ENCODE measurements around the gene DNAH17.

DNA sequence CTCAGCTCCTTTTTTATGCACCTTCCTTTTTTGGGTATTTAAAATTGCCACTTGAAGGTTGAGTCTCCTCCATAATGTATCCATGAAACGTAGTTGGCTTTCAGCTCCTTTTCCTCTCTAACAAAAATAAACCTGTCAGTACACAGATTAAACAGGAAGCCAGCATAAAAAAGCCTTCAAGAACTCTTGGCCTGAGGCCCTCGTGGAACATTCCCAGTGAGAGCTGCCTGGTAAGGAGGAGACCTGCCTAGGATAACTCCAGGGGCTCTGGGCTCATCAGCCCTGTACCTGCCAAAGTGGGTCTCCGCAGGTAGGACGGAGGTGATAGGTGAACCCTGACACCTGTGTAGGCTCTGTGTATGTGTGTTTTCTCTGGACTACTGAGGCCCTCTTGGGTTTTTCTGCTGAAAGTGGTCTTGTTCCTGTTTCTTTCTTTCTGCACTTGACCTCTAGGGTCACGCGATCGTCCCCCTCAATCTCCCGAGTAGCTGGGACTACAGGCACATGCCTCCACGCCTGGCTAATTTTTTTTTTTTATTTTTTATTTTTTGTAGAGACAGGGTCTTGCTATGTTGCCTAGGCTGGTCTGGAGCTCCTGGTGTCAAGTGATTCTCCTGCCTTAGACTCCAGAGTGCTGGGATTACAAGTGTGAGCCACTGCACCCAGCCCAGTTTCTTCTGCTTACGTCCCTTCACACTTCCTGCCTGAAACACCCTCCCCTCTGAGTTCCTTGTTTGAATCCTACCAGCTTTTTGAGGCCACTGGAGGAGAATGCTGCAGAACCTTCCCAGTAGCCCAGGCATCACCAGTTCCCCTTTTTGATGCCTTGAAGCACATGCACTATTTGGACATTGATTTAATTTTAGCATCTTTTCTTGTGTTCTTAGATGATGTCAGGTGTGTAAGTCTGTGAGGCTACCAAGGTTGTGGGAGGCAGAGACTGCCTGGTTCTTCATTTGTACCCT is 188.9 kb downstream of the DNAH17 start:
- TF ChIP-seq, protein P1, sequence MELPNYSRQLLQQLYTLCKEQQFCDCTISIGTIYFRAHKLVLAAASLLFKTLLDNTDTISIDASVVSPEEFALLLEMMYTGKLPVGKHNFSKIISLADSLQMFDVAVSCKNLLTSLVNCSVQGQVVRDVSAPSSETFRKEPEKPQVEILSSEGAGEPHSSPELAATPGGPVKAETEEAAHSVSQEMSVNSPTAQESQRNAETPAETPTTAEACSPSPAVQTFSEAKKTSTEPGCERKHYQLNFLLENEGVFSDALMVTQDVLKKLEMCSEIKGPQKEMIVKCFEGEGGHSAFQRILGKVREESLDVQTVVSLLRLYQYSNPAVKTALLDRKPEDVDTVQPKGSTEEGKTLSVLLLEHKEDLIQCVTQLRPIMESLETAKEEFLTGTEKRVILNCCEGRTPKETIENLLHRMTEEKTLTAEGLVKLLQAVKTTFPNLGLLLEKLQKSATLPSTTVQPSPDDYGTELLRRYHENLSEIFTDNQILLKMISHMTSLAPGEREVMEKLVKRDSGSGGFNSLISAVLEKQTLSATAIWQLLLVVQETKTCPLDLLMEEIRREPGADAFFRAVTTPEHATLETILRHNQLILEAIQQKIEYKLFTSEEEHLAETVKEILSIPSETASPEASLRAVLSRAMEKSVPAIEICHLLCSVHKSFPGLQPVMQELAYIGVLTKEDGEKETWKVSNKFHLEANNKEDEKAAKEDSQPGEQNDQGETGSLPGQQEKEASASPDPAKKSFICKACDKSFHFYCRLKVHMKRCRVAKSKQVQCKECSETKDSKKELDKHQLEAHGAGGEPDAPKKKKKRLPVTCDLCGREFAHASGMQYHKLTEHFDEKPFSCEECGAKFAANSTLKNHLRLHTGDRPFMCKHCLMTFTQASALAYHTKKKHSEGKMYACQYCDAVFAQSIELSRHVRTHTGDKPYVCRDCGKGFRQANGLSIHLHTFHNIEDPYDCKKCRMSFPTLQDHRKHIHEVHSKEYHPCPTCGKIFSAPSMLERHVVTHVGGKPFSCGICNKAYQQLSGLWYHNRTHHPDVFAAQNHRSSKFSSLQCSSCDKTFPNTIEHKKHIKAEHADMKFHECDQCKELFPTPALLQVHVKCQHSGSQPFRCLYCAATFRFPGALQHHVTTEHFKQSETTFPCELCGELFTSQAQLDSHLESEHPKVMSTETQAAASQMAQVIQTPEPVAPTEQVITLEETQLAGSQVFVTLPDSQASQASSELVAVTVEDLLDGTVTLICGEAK (IDR thresholded peaks at IDR 0.05): no peak
- TF ChIP-seq, protein P1 (CRISPR knock-in tag; IDR thresholded peaks at IDR 0.05): no peak
- no peak for TF ChIP-seq MEIS1 (CRISPR knock-in tag; IDR thresholded peaks at IDR 0.05; ENCODE audit: borderline replicate concordance)
- TF ChIP-seq ZNF891 (CRISPR knock-in tag; IDR thresholded peaks at IDR 0.05): no peak
- TF ChIP-seq, protein P2, sequence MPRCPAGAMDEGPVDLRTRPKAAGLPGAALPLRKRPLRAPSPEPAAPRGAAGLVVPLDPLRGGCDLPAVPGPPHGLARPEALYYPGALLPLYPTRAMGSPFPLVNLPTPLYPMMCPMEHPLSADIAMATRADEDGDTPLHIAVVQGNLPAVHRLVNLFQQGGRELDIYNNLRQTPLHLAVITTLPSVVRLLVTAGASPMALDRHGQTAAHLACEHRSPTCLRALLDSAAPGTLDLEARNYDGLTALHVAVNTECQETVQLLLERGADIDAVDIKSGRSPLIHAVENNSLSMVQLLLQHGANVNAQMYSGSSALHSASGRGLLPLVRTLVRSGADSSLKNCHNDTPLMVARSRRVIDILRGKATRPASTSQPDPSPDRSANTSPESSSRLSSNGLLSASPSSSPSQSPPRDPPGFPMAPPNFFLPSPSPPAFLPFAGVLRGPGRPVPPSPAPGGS (CRISPR knock-in tag; IDR thresholded peaks at IDR 0.05): no peak
- TF ChIP-seq, protein P3, sequence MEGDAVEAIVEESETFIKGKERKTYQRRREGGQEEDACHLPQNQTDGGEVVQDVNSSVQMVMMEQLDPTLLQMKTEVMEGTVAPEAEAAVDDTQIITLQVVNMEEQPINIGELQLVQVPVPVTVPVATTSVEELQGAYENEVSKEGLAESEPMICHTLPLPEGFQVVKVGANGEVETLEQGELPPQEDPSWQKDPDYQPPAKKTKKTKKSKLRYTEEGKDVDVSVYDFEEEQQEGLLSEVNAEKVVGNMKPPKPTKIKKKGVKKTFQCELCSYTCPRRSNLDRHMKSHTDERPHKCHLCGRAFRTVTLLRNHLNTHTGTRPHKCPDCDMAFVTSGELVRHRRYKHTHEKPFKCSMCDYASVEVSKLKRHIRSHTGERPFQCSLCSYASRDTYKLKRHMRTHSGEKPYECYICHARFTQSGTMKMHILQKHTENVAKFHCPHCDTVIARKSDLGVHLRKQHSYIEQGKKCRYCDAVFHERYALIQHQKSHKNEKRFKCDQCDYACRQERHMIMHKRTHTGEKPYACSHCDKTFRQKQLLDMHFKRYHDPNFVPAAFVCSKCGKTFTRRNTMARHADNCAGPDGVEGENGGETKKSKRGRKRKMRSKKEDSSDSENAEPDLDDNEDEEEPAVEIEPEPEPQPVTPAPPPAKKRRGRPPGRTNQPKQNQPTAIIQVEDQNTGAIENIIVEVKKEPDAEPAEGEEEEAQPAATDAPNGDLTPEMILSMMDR (CRISPR knock-in tag; IDR thresholded peaks at IDR 0.05): no peak
- no peak for TF ChIP-seq POLR2A (IDR thresholded peaks at IDR 0.05; ENCODE audit: insufficient read depth in 1 of 2, low read depth in 2 of 2, low read length in 2 of 2)
- TF ChIP-seq, protein P4, sequence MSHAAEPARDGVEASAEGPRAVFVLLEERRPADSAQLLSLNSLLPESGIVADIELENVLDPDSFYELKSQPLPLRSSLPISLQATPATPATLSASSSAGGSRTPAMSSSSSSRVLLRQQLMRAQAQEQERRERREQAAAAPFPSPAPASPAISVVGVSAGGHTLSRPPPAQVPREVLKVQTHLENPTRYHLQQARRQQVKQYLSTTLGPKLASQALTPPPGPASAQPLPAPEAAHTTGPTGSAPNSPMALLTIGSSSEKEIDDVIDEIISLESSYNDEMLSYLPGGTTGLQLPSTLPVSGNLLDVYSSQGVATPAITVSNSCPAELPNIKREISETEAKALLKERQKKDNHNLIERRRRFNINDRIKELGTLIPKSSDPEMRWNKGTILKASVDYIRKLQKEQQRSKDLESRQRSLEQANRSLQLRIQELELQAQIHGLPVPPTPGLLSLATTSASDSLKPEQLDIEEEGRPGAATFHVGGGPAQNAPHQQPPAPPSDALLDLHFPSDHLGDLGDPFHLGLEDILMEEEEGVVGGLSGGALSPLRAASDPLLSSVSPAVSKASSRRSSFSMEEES (CRISPR knock-in tag; IDR thresholded peaks at IDR 0.05): no peak
- no peak for TF ChIP-seq CBX5 (CRISPR knock-in tag; IDR thresholded peaks at IDR 0.05; ENCODE audit: borderline replicate concordance)

Measured in HepG2 (cell line).